GM23338 (cell line): ENCODE measurements around the gene FKBP1A. TPM values are rescaled to one million over a fixed set of nuclear protein-coding genes. Genes with fewer than 3 reads are reported as not detected.

ENCODE experiments used
- ATAC-seq: fragments of 200-7000 bp; cut with Tn5 transposase; 3 replicates; pipeline ENCODE4 v1.9.1; 2020
- DNase-seq: peaks from one replicate; pipeline ENCODE4 v3.0.0-alpha.2; 2015; ENCODE audit warnings: low spot score
- H2AFZ ChIP-seq: fragments of 200-600 bp; sonication (generic); 2 replicates; pipeline ENCODE4 v1.8.0; 2016; ENCODE audit warnings: antibody characterized with exemption, mild to moderate bottlenecking, moderate library complexity
- H3F3A ChIP-seq: fragments of 200-600 bp; sonication (generic); replicated peaks from 2 replicates; pipeline ENCODE4 v1.8.0; 2017; ENCODE audit warnings: antibody characterized with exemption, mixed run types, low read depth
- H3K27ac ChIP-seq: fragments of 200-600 bp; sonication (generic); 2 replicates; pipeline ENCODE4 v1.6.1; 2016; ENCODE audit warnings: low read depth
- H3K27me3 ChIP-seq: fragments of 200-600 bp; sonication (generic); 2 replicates; pipeline ENCODE4 v1.8.0; 2016; ENCODE audit warnings: mild to moderate bottlenecking, mixed run types, moderate library complexity; ENCODE audit not compliant: insufficient read depth
- H3K36me3 ChIP-seq: fragments of 200-600 bp; sonication (generic); 2 replicates; pipeline ENCODE4 v1.8.0; 2016; ENCODE audit warnings: mild to moderate bottlenecking; ENCODE audit not compliant: insufficient read depth
- H3K4me1 ChIP-seq: fragments of 200-600 bp; sonication (generic); 2 replicates; pipeline ENCODE4 v1.8.0; 2016; ENCODE audit warnings: mild to moderate bottlenecking, moderate library complexity; ENCODE audit not compliant: insufficient read depth
- H3K4me2 ChIP-seq: fragments of 200-600 bp; sonication (generic); 2 replicates; pipeline ENCODE4 v1.7.1; 2017; ENCODE audit warnings: mixed run types
- H3K4me3 ChIP-seq: fragments of 200-600 bp; sonication (generic); 2 replicates; pipeline ENCODE4 v1.6.1; 2016; ENCODE audit warnings: mixed run types
- H3K79me2 ChIP-seq: fragments of 200-600 bp; sonication (generic); replicated peaks from 2 replicates; pipeline ENCODE4 v1.8.0; 2017; ENCODE audit warnings: mild to moderate bottlenecking; ENCODE audit not compliant: insufficient read depth
- H3K9me2 ChIP-seq: fragments of 200-600 bp; sonication (generic); 2 replicates; pipeline ENCODE4 v1.8.0; 2017; ENCODE audit not compliant: insufficient read depth
- H4K20me1 ChIP-seq: fragments of 200-600 bp; sonication (generic); replicated peaks from 2 replicates; pipeline ENCODE4 v1.8.0; 2017; ENCODE audit warnings: mild to moderate bottlenecking; ENCODE audit not compliant: insufficient read depth
- H3K27ac Mint-ChIP-seq: 2 replicates; pipeline ENCODE4 v1.8.0; 2020; ENCODE audit warnings: inconsistent platforms, mild to moderate bottlenecking, moderate library complexity, mixed read lengths
- H3K27me3 Mint-ChIP-seq: 3 replicates; pipeline ENCODE4 v1.8.0; 2022; ENCODE audit warnings: low read depth, mild to moderate bottlenecking, moderate library complexity, mixed read lengths, inconsistent platforms; ENCODE audit not compliant: insufficient read depth, poor library complexity
- H3K36me3 Mint-ChIP-seq: 3 replicates; pipeline ENCODE4 v1.8.0; 2021; ENCODE audit warnings: low read depth, mild to moderate bottlenecking, inconsistent platforms, moderate library complexity, mixed read lengths
- H3K4me1 Mint-ChIP-seq: 3 replicates; pipeline ENCODE4 v1.8.0; 2020; ENCODE audit warnings: mild to moderate bottlenecking, inconsistent platforms, mixed read lengths
- H3K4me3 Mint-ChIP-seq: 3 replicates; pipeline ENCODE4 v1.8.0; 2021; ENCODE audit warnings: moderate library complexity, mild to moderate bottlenecking, inconsistent platforms, mixed read lengths
- H3K9me3 Mint-ChIP-seq: 3 replicates; pipeline ENCODE4 v1.8.0; 2020; ENCODE audit warnings: moderate library complexity, mild to moderate bottlenecking, inconsistent platforms, mixed read lengths
- CREB1 ChIP-seq: fragments of 250-450 bp; sonication (Bioruptor Pico); IDR thresholded peaks from 2 replicates; pipeline ENCODE4 v1.5.0; 2020; ENCODE audit warnings: low read depth, mild to moderate bottlenecking, moderate library complexity
- EZH2 ChIP-seq: fragments of 200-600 bp; sonication (generic); IDR thresholded peaks from one replicate; pipeline ENCODE4 v1.8.0; 2017; ENCODE audit warnings: antibody characterized with exemption, mild to moderate bottlenecking, low read depth; ENCODE audit not compliant: unreplicated experiment
- EZH2phosphoT487 ChIP-seq: fragments of 200-600 bp; sonication (generic); IDR thresholded peaks from one replicate; pipeline ENCODE4 v1.8.1; 2018; ENCODE audit warnings: antibody characterized with exemption; ENCODE audit not compliant: unreplicated experiment
- NANOG ChIP-seq: IDR thresholded peaks from 2 replicates; pipeline ENCODE4 v1.6.1; 2016; ENCODE audit warnings: antibody characterized with exemption, borderline replicate concordance
- ZNF114 ChIP-seq: fragments of 250-450 bp; sonication (Bioruptor Pico); IDR thresholded peaks from 2 replicates; pipeline ENCODE4 v1.5.0; 2020; ENCODE audit warnings: mild to moderate bottlenecking, moderate library complexity
- ZNF462 ChIP-seq: fragments of 250-450 bp; sonication (Bioruptor Pico); IDR thresholded peaks from 2 replicates; pipeline ENCODE4 v1.5.0; 2020; ENCODE audit warnings: mild to moderate bottlenecking, moderate library complexity
- polyA plus RNA-seq: library from polyadenylated mRNA; unstranded; fragments of >200 nt; fragmentation: Nextera tagmentation; extraction: Ambion mirVana; gene quantifications from 2 replicates; pipeline ENCODE4 v1.2.1, GENCODE V29; 2016
- total RNA-seq: library from RNA; depleted of rRNA; stranded (reverse); fragments of >200 nt; shearing (Covaris generic); gene quantifications from 2 replicates; pipeline ENCODE4 v1.2.3, GENCODE V29; 2014
- TF ChIP-seq, protein P1 (sequence below), 2 experiments: fragments of 200-600 bp in 1 of 2; sonication (generic) in 1 of 2; conservative IDR thresholded peaks; 2 replicates each; pipeline versions ENCODE4 v1.5.1 to v1.6.1; 2016 to 2017; ENCODE audit warnings: antibody characterized with exemption in 2 of 2, low read depth in 2 of 2, mild to moderate bottlenecking in 2 of 2, moderate library complexity in 1 of 2
- TF ChIP-seq, protein P2 (sequence below): IDR thresholded peaks from 2 replicates; pipeline ENCODE4 v1.6.1; 2016; ENCODE audit warnings: antibody characterized with exemption

Gene FKBP1A
- total and polyA plus RNA-seq, 2 experiments from 2014 or later = 171 to 350 TPM

DNA sequence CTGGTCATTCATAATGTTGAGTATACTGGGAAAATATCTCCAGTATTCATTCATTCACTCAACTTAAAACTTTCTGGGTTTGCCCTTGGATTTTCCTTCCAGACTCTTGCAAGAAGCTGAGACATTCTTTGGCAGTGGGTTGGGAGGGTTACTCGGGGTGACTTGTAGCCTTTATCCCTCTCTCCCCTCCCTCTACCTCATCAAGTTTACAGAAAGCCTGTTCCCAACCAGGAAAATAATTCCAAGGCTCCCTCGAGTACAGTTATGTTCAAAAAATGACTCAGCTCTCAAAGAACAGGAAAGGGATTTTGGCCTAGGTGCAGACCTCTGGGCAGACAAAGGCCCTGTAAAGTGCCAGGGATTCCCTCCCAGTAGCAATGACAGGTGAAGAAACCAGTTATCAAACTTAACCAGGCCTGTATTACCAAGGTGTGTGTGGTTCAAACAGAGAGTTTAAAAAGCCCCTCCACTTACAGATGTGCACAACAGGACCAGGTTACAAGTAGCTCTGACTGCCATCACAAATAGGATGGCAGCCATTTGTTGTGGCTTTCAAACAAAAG lies 22.2 kb downstream of the FKBP1A start:
- no peak overlapping the region for H3K4me3 Mint-ChIP-seq
- no peaks in the 10 kb centered on the region for H3F3A ChIP-seq
- peaks cover 52% of the 10 kb centered on the region for H3K36me3 Mint-ChIP-seq
- DNase-seq = no peak
- no peak for ATAC-seq
- H3K4me3 ChIP-seq = no peak overlapping the region
- H3K4me1 ChIP-seq = no peaks in the 10 kb centered on the region; the same call in 1 of the 2 replicates
- H3K4me2 ChIP-seq = no peak overlapping the region
- H3K9me3 Mint-ChIP-seq = no peaks in the 10 kb centered on the region
- peaks cover 55% of the 10 kb centered on the region for H4K20me1 ChIP-seq
- H3K27ac Mint-ChIP-seq = no peak overlapping the region
- no peak for TF ChIP-seq CREB1 (CRISPR knock-in tag)
- no peak for TF ChIP-seq ZNF114 (CRISPR knock-in tag)
- TF ChIP-seq NANOG = no peak
- TF ChIP-seq, protein P1, sequence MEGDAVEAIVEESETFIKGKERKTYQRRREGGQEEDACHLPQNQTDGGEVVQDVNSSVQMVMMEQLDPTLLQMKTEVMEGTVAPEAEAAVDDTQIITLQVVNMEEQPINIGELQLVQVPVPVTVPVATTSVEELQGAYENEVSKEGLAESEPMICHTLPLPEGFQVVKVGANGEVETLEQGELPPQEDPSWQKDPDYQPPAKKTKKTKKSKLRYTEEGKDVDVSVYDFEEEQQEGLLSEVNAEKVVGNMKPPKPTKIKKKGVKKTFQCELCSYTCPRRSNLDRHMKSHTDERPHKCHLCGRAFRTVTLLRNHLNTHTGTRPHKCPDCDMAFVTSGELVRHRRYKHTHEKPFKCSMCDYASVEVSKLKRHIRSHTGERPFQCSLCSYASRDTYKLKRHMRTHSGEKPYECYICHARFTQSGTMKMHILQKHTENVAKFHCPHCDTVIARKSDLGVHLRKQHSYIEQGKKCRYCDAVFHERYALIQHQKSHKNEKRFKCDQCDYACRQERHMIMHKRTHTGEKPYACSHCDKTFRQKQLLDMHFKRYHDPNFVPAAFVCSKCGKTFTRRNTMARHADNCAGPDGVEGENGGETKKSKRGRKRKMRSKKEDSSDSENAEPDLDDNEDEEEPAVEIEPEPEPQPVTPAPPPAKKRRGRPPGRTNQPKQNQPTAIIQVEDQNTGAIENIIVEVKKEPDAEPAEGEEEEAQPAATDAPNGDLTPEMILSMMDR (conservative IDR thresholded peaks at IDR 0.05; ENCODE audit: low read depth in 2 of 2) = no peak
- H3K36me3 ChIP-seq = peaks cover 10% of the 10 kb centered on the region
- no peaks in the 10 kb centered on the region for H3K27me3 ChIP-seq
- no peaks in the 10 kb centered on the region for H3K27me3 Mint-ChIP-seq
- H3K79me2 ChIP-seq = peaks cover 28% of the 10 kb centered on the region
- H3K4me1 Mint-ChIP-seq = peaks cover 4% of the 10 kb centered on the region; the same call in 2 of the 3 replicates
- H3K27ac ChIP-seq = no peak overlapping the region
- H3K9me2 ChIP-seq = no peaks in the 10 kb centered on the region
- no peak overlapping the region for H2AFZ ChIP-seq

- ATAC-seq (no peak), DNase-seq (no peak)
- Histone ChIP-seq H3K27ac (no peak overlapping the region), H3K4me1 (no peaks in the 10 kb centered on the region), H3K4me2 (no peak overlapping the region), H3K27me3 (no peaks in the 10 kb centered on the region), H3K4me3 (no peak overlapping the region), H3K36me3 (peaks cover 10% of the 10 kb centered on the region), H2AFZ (no peak overlapping the region), H3F3A (no peaks in the 10 kb centered on the region), H4K20me1 (peaks cover 49% of the 10 kb centered on the region), H3K9me2 (no peaks in the 10 kb centered on the region), H3K79me2 (peaks cover 21% of the 10 kb centered on the region)
- Mint-ChIP-seq H3K27ac (no peak overlapping the region), H3K4me1 (no peaks in the 10 kb centered on the region), H3K27me3 (no peaks in the 10 kb centered on the region), H3K9me3 (no peaks in the 10 kb centered on the region), H3K4me3 (no peak overlapping the region), H3K36me3 (peaks cover 56% of the 10 kb centered on the region)
- TF ChIP-seq EZH2phosphoT487 (no peak), ZNF114 (CRISPR knock-in tag) (no peak), EZH2 (no peak), NANOG (no peak), ZNF462 (CRISPR knock-in tag) (no peak)
- TF ChIP-seq, protein P2, sequence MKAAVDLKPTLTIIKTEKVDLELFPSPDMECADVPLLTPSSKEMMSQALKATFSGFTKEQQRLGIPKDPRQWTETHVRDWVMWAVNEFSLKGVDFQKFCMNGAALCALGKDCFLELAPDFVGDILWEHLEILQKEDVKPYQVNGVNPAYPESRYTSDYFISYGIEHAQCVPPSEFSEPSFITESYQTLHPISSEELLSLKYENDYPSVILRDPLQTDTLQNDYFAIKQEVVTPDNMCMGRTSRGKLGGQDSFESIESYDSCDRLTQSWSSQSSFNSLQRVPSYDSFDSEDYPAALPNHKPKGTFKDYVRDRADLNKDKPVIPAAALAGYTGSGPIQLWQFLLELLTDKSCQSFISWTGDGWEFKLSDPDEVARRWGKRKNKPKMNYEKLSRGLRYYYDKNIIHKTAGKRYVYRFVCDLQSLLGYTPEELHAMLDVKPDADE = no peak
- TF ChIP-seq, protein P1 (conservative IDR thresholded peaks at IDR 0.05; ENCODE audit: low read depth in 2 of 2) = no peak
Observed at GRCh38 chr20:1369970-1370369, 22.9 kb downstream of the FKBP1A start.
